SK-N-SH treated with all-trans-retinoic acid at 6 μM for 48 hours (cell line): ENCODE results near the gene USP43.

Experiments used
- ARNTL ChIP-seq: fragments of 450-650 bp; formaldehyde crosslinking; IDR thresholded peaks from 2 replicates; pipeline ENCODE4 v1.5.0; 2020; ENCODE audit warnings: low read depth, mild to moderate bottlenecking, moderate library complexity, borderline replicate concordance
- CREB5 ChIP-seq: fragments of 250-450 bp; sonication (Bioruptor Pico); IDR thresholded peaks from 2 replicates; pipeline ENCODE4 v1.5.1; 2020; ENCODE audit warnings: low read depth, mild to moderate bottlenecking, moderate library complexity
- GLIS3 ChIP-seq: fragments of 250-450 bp; sonication (Bioruptor Pico); IDR thresholded peaks from 2 replicates; pipeline ENCODE4 v1.5.0; 2020; ENCODE audit warnings: mild to moderate bottlenecking, moderate library complexity
- ISL1 ChIP-seq: fragments of 250-450 bp; sonication (Bioruptor Pico); IDR thresholded peaks from 2 replicates; pipeline ENCODE4 v2.1.2; 2022; ENCODE audit warnings: mild to moderate bottlenecking, moderate library complexity
- PATZ1 ChIP-seq: fragments of 250-450 bp; sonication (Bioruptor Pico); IDR thresholded peaks from 2 replicates; pipeline ENCODE4 v1.8.0; 2020; ENCODE audit warnings: mild to moderate bottlenecking, moderate library complexity, borderline replicate concordance
- TOX ChIP-seq: fragments of 250-450 bp; sonication (Bioruptor Pico); IDR thresholded peaks from 2 replicates; pipeline ENCODE4 v1.8.0; 2021; ENCODE audit warnings: mild to moderate bottlenecking, moderate library complexity, borderline replicate concordance
- TF ChIP-seq, protein P1 (sequence below): fragments of 250-450 bp; sonication (Bioruptor Pico); IDR thresholded peaks from 2 replicates; pipeline ENCODE4 v1.8.0; 2021; ENCODE audit warnings: low read depth, mild to moderate bottlenecking, moderate library complexity, borderline replicate concordance

DNA sequence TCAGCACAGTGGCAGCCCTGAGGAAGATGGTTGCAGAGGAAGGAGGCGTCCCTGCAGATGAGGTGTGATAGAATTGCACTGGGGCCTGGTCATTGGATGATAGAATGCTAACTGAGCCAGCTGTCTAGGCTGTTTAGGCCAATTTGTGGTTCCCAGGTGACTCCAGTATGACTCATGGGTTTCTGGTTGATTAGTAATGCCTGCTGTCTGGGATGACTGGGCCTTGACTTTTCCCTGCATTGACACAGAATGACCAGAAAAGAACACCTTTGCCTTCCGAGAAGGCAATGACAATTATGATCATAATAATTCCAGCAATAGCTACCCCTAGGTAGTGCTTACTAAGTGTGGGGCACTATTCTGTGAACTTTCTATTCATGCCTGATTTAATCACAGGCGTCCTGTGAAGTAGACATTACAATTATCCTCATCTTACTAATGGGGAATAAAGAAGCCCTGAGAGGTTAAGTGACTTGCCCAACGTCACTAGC is 31.5 kb downstream of the USP43 start:
- TF ChIP-seq CREB5 (no peak), GLIS3 (no peak), ARNTL (CRISPR knock-in tag) (no peak), ISL1 (no peak), PATZ1 (no peak), TOX (CRISPR knock-in tag) (no peak)
- TF ChIP-seq, protein P1, sequence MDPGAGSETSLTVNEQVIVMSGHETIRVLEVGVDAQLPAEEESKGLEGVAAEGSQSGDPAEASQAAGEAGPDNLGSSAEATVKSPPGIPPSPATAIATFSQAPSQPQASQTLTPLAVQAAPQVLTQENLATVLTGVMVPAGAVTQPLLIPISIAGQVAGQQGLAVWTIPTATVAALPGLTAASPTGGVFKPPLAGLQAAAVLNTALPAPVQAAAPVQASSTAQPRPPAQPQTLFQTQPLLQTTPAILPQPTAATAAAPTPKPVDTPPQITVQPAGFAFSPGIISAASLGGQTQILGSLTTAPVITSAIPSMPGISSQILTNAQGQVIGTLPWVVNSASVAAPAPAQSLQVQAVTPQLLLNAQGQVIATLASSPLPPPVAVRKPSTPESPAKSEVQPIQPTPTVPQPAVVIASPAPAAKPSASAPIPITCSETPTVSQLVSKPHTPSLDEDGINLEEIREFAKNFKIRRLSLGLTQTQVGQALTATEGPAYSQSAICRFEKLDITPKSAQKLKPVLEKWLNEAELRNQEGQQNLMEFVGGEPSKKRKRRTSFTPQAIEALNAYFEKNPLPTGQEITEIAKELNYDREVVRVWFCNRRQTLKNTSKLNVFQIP: no peak
